DMS53 treated with DMSO at 0.1 percent for 48 hours (cell line): ENCODE results near the gene PRM2.
"Not testable (repeated sequence)": the region's sequence is repeated elsewhere in the genome, so short reads cannot be mapped to it uniquely, and the experiment has no call there.

Experiments
- DNase-seq: peaks from one replicate; lab custom pipeline; 2025; ENCODE audit not compliant: unreplicated experiment; lab: John Stamatoyannopoulos, UW

Gene PRM2

DNA sequence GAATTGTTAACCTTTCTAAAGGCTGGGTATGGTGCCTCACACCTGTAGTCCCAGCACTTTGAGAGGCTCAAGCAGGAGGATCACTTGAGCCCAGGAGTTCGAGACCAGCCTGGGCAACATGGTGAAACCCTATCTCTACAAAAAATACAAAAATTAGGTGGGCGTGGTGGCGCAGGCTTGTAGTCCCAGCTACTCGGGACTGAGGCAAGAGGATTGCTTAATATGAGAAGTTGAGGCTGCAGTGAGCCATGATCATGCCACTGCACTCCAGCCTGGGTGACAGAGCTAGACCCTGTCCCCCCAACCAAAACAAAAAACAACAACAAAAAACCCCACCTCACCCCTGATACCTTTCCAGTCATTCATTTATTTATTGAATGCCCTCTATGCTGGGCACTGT lies 13.4 kb upstream of the PRM2 start:
- DNase-seq: not testable (repeated sequence)

DNA sequence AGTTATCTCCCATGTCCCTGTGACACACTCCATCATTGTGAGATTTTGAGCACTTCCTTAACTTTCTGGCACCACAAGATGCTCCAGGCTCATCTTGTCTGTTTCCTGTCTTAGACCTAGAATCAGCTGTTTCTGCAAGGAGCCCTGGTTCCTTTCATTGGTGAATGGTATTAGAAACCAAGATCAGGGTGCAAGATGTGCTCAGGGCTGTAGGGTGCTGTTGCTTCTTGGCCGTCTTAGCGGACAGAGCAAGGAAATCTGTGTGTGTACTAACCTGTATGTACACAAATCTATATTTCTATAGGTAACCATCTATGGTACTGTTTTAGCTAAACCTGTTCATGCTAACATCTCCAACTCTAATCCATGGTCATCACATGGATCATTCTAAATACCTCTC lies 12.9 kb upstream of the PRM2 start:
- DNase-seq: no peak

DNA sequence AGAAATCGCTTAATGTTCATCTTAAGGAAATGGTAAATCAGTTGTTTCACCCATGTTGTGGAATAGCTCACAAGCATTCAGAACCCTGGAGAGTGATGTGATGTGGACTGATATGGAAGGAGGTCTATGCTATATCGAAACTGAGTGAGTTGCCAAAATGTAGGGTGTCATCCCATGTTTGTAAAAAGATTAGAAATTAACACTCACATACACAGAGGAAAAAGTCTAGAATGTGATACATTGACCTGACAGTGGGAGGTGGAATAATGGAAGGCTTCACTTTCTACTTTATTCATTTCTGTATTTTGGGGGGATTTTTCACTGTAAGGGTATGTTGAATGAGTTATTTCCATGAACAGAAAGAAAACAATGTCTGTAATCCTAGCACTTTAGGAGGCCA lies 9.6 kb upstream of the PRM2 start:
- no peak for DNase-seq

DNA sequence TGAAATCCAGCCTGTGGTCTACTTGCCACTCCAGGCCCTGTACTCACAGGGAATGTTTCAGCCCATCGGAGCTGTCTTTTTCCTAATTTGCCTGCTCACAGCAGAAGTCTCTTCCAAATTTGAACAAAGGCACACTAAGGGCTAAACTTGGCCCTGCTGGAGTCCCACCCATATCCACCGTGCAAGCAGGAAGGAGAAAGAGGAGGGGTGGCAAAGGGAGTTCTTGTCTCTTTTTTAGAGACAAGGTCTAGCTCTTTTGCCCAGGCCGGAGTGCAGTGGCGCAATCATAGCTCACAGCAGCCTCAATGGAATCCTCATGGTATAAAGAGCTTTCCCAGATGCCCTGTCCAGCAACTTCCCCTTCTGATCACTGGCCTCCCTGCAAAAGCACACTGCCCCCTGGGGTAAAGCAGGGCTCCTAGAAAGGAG lies 7.6 kb upstream of the PRM2 start:
- no peak for DNase-seq

DNA sequence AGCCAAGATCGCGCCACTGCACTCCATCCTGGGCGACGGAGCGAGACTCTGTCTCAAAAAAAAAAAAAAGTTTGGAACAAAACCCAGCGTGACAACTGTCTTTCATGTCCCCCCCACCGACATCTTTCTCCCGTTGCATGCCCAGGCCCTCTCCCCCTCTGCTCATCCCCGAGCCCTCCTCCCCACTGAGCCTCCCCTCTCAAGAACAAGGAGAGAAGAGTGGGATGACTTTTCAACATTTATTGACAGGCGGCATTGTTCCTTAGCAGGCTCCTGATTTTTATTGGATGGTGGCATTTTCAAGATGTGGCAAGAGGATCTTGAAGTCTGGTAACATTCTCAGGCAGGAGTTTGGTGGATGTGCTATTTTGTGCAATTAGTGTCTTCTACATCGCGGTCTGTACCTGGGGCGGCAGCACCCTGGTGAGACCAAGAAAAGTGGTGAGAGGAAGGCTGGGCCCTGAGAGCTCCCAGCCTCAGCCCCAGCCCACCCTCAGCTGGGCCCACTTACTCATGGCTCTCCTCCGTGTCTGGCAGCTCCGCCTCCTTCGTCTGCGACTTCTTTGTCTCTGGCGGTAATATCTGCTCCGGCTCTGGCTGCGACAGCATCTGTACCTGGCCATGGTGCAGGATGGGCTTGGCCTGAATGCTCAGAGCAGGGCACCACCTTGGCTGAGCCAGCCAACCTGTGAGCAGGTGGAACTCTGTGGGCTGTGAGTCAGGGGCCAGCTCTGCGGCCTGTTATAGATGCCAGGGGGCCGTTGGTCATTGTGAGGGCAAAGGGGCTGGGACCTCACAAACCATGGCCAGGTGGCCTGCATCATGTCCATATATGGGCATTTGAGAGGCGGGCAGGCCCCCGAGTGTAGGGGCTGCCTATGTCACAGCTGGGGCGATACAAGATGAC lies 4.6 kb upstream of the PRM2 start, which contains the start of gene PRM1:
PRM1 (minus strand) TSS at position 715 of the 907 bp plus-strand sequence; CDS start at position 623, 92 bp downstream.
- no peak for DNase-seq

DNA sequence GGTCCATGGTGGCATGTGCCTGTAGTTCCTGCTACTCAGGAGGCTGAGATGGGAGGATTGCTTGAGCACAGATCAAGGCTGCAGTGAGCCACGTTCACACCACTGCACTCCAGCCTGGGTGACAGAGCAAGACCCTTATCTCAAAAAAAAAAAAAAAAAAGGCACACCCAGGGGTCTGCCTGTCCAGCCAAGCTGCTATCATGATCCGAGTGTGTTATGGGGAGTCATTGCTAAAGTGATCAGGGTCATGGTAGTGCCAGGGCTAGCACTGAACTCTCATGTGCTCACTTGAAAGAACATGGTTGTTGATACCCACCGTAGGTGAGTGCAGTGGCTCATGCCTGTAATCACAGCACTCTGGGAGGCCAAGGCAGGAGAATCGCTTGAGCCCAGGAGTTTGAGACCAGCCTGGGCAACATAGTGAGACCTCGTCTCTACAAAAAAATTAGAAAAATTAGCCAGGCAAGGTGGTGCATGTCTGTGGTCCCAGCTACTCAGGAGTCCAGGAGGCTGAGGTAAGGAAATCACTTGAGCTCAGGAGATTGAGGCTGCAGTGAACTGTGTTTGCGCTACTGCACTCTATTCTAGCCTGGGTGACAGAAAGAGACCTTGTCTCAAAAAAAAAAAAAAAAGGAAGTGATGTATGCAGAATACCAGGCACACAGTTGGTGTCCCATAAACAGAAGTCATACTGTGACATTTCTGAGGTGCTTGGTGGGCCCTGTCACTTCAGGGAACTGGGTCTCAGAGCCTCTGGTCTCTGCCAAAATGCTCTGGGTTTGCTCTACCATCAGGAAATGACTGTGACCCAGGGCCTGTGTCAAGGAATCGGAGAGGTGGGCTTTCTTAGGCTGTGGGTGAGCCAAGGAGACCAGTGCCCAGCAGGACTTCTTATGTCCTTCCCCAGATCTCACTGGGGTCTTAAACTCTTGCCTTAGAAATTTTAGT lies 2.7 kb upstream of the PRM2 start:
- DNase-seq: no peak

DNA sequence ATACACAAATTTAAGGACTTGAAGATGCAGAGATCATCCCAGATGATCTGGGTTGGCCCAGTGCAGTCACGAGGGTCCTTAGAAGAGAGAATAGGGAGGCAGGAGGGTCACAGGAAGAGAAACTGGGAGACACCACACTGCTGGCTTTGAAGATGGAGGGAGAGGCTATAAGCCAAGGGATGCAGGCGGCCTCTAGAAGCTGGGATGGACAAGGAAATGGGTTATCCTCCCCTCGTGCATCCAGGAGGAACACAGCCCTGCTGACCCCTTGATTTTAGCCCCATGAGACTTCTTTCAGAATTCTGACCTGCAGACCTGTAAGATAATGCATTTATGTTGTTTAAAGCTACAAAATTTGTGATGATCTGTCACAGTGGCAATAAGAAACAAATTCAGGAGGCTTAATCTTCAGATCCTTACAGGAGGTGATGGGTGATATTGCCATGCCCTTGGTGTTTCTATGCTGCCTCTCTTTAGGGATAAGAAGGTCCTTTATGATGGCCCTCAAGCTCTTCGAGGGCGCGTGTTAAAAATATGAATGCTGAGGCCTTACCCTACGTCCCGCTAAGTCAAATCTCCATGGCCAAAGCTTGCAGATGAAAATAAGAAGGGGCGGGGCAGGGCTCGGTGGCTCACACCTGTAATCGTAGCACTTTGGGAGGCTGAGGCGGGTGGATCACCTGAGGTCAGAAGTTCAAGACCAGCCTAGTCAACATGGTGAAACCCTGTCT lies 1.5 kb upstream of the PRM2 start:
- DNase-seq: no peak

DNA sequence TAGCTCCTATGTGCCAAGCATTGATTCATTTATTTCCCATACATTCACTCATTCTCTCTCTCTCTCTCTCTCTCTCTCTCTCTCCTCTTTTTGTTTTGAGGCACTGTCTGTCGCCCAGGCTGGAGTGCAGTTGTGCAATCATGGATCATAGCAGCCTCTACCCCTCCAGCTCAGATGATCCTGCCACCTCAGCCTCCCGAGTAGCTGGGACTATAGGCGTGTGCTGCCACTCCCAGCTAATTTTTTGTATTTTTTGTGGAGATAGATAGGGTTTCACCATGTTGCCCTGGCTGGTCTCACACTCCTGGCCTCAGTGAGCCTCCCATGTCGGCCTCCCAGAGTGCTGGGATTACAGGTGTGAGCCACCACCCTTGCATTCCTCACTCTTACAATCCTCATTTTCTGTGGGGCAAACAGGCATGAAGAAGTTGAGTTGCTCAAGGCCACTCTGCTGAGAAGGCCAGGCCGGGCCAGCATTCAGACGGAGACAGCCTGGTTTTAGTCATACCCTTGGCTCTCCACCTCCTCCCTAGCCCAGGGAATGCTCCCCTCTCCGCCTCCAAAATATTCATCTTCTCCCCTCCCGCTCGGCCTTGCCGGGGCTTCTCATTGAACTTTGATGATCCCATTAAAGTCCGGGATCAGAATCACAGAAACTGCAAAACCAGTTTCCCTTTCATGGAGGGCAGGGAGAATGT lies 765 bp upstream of the PRM2 start:
- no peak for DNase-seq

DNA sequence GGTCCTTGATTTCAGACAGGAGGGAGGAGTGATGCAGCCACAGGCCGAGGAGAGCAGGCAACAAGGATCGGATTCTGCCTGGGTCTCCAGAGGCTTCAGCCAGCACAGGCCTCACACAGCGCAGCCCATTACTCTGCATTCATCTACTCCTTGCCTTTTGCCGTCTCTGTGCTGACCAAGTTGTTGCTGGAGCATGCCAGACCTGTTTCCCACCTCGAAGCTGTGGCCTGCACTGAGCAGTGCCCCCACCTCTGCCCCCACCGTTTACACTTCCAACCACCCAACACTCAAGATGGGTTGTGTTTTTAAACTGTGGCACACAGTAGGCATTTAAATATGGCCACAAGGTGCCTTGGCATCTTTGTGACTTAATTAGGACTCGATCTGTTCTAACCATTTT lies 1.3 kb downstream of the PRM2 start:
- no peak for DNase-seq

DNA sequence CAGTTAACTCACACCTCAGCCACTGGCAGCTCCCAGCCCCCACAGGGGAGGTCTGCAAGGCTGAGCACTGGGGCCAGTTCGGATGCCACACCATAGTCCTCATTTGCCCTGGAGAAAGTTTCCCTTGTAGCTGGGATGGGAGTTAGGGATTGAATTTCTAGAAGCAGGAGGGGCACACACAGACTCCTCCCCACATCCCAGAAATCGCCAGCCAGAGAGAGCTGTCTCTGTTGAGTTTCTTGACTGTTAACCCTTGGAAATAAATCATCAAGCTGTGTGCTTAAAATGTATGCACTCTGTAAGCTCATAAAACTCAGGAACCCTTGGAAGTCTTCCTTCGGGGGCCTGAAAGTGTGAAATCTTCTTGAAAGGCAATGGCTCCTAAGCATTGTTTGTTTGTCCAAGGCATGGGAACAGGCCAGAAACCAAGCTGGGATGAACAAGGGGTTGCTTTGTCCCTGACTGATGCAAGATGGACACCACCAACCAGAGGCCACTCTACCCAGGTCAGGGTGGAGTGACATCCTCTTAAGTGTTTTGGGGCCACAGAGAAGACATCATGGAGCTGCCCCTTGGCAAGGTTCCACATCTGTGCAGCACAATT lies 2.5 kb downstream of the PRM2 start:
- no peak for DNase-seq

DNA sequence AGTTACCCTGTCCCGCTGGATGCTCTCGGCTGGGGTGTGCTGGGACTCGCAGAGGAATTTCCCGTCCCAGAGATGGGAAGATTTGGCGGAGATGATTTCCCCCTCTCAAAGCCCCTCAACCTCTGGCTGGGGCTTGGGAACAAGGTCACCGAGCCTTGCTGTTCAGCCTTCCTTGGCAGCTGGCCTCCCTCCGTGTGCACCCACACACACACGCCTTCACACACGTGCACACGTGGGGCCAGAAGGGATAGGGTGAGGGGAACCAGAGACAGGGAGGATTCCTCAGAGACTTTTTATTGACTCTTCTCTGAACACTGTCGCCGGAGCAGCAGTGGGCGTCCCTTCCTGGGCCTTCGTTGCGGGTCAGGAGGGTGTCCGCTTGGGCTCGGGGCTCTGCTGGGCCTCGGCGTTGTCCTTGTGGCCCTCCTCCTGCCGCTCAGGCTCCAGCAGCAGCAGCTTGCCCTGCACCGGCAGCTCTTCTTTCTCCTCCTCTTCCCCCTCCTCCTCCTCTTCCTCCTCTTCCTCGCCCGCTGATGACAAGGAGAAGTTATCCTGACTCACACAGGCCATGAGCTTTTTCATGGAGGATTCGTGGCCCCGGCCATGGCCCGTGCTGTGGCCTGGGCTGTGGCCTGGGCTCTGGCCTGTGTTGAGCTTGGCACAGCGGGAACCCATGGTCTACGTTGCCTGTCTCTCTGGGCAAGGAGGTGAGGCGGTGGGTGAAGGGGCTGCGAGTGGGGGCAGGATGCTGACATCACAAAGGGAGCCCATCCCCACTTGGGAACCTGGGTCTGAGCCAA lies 3.2 kb downstream of the PRM2 start, which contains the start of gene PRM3:
PRM3 (minus strand) TSS at position 709 of the 800 bp plus-strand sequence; CDS start at position 675, 34 bp downstream.
- DNase-seq: no peak

DNA sequence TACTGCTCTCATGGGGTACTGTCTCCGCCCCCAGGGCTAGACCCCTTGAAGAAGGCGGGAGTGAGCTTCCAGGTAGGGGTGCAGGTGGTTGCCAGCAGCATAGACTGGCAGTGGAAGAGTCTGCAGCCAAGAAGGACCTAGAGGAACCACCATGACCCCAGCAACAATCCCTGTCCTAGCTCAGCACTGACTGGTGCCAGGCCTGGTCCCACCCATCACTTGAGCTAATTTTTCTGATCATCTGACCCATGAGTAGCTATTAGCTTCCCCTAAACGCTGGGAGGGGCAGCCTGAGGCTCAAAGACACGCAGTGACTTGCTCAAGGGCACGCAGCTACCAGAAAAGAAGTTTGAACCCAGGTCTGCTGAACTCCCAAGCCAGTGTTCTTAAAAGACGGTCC lies 3.8 kb downstream of the PRM2 start:
- DNase-seq: no peak

DNA sequence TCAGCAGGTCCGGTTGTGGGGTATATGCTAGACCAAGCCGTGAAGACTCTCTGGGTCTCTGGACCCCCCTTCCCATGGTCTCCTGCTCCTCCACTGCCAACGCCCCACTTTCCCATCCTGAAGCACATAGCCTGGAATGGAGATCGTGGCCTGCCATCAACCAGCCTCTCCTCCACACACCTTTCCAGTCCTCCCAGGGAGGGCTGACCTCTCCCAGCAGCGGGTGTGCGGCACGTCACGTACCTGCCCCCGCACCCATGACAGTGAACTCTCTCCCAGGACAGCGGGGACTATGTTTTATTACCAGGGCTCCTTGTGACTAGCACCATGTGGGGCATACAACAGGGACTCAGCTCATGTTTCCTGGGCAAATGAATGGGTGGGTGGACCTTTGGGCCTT lies 4.7 kb downstream of the PRM2 start:
- no peak for DNase-seq

DNA sequence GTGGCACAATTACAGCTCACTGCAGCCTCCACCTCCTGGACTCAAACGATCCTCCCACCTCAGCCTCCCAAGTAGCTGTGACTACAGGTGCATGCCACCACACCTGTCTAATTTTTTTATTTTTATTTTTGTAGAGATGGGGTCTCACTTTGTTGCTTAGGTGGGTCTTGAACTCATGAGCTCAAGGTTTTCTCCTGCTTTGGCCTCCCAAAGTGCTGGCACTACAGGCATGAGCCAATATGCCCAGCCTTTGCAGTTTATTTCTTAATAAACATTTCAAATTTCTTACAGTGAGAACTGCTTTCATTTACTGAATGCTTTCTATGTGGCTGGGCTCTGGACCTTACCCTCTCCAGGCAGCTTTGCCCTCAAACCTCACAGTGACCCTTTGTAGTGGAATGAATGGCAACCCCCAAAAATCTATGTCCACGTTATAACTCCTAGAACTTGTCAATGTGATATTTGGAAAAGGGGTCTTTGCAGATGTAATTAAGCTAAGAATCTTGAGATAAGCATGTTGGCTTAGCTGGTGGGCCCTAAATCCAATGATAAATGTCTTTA lies 5.6 kb downstream of the PRM2 start:
- no peak for DNase-seq

DNA sequence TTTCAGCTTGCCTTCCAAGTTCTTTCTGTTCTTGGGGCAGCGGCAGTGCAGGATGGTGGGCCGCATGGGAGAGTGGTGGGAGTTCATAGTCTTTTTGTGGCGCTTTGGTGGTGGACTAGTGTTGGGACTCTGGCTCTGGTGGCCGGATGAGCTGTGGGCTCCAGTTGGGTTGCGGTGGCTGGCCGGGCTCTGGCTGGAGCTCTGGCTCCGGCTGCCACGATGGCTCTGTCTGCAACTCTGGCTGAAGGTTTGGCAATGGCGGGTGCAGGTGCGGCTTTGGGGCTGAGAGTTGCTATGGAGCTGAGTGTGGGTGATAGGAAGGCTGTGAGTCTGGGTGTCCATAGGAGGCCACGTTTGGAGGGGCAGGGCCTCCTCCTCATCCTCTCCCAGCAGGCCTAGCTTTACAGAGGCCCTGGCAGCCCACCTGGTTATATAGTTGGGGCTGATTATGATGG lies 7.3 kb downstream of the PRM2 start, which contains the start of gene TNP2:
TNP2 (minus strand) TSS at position 405 of the 455 bp plus-strand sequence; CDS start at position 342, 63 bp downstream.
- no peak for DNase-seq

DNA sequence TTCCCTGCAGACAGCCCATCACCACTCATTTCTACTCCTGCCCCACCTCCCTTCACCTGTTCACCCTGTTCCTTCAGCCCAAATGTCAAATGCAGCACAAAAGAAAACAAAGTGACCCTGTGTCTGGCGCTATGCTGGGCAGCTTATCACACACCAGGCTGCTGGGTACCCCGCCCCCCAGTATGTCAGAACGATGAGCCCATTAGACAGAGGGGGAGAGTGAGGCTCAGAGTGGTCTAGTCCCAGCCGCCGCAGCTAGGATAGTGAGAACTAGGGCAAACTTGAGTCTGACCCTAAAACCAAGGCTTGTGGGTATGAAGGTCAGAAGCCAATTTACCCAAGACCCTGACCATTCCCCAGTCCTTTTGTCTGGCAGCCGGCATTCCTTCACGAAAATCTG lies 11.2 kb downstream of the PRM2 start:
- no peak for DNase-seq

DNA sequence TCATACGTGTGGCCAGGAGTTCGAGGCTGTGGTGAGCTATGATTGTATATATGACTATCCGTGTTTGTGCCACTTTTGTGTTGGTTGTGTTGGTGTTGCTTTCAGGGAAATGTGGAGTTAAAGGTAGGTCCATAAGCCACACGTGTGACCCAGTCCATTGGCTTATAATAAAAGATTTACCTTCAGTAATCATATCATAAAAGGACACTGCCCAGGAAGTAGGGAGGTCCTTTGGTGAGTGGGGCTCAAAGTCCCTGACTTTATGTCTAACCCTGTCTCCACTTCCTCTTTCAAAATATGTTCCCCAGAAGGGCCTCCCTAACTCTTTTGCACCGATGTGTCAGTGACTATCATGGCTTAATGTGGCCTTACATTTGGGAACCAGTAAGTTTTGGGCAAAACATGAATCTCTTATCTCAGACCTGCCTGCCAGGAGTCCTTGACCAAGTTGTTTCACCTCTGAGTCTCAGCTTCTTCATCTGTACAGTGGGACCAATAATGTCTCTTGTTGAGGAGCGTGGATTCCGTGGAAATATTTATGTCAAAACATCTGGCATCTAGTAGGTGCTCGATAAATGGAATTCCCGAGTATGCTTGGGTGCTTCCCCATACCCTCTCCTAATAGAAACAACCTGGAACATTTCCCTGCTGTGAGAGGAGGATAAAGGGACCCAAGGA lies 12.0 kb downstream of the PRM2 start:
- DNase-seq: no peak

DNA sequence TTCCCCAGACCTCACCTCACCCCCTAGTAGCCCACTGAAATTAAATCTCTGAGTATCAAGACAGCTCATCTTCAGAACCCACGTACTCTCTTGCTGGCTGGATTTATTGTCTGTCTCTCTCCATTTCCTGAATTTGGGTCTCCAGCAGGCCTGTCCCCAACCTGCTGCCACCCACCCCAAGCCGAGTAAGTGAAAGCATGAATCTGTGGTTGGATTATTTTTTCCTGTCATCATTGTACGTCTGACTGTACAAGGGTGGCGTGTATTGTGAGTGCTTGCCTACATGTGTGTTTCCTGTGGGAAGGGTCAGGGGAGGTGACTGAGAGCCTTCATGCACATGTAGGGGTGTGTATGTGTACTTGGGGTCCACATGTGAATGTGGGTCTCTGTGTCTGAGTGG lies 12.5 kb downstream of the PRM2 start:
- no peak for DNase-seq
